Suprapubic skin (tissue), 4 donors: ENCODE measurements around the gene OR4D2. TPM values are rescaled to one million over a fixed set of nuclear protein-coding genes. Genes with fewer than 3 reads are reported as not detected.

Experiments
- DNase-seq, 2 donors: peaks; one replicate each; pipeline ENCODE4 v3.0.0-alpha.2; 2019; ENCODE audit warnings: low spot score in 2 of 2
- H3K27ac ChIP-seq: fragments of 200-600 bp; sonication (generic); one replicate; pipeline ENCODE4 v1.5.1; 2019
- H3K27me3 ChIP-seq: fragments of 200-600 bp; sonication (generic); one replicate; pipeline ENCODE4 v1.5.1; 2019
- H3K36me3 ChIP-seq: fragments of 200-600 bp; sonication (generic); one replicate; pipeline ENCODE4 v1.5.1; 2019
- H3K4me1 ChIP-seq: fragments of 200-600 bp; sonication (generic); one replicate; pipeline ENCODE4 v1.5.1; 2019
- H3K4me3 ChIP-seq: fragments of 200-600 bp; sonication (generic); one replicate; pipeline ENCODE4 v1.5.1; 2019; ENCODE audit warnings: mild to moderate bottlenecking
- H3K9me3 ChIP-seq: fragments of 200-600 bp; sonication (generic); one replicate; pipeline ENCODE4 v1.5.1; 2019
- CTCF ChIP-seq, 2 donors: fragments of 200-600 bp in 1 of 2; fragments of 450-650 bp in 1 of 2; sonication (generic) in 1 of 2; IDR thresholded peaks; one replicate each; pipeline ENCODE4 v1.5.1; 2016 to 2019; ENCODE audit warnings: antibody characterized with exemption in 2 of 2, mild to moderate bottlenecking in 1 of 2, moderate library complexity in 1 of 2
- EP300 ChIP-seq: sonication (generic); formaldehyde crosslinking; IDR thresholded peaks from one replicate; pipeline ENCODE4 v1.6.1; 2017; ENCODE audit warnings: antibody characterized with exemption
- POLR2A ChIP-seq, 2 donors: fragments of 450-650 bp; IDR thresholded peaks; one replicate each; pipeline ENCODE4 v1.6.1; 2017; ENCODE audit warnings: antibody characterized with exemption in 2 of 2, mild to moderate bottlenecking in 2 of 2, moderate library complexity in 2 of 2
- POLR2AphosphoS5 ChIP-seq, 3 donors: sonication (generic); formaldehyde crosslinking; IDR thresholded peaks; one replicate each; pipeline ENCODE4 v1.6.1; 2017; ENCODE audit warnings: antibody characterized with exemption in 3 of 3
- WGBS: methylation state at CpG from one replicate; pipeline ENCODE4 v1.1.5; 2018; 5-methylcytosine and 5-hydroxymethylcytosine counted together
- total RNA-seq, 4 donors: library from RNA; depleted of rRNA; stranded (reverse); fragments of >200 nt; gene quantifications; one replicate each; pipeline ENCODE4 v1.1.0, GENCODE V29; 2016

OR4D2 gene
- total RNA-seq, 4 donors from 2014 or later, result not detected

GRCh38 chr17:58189436-58190146 is 22.8 kb downstream of the OR4D2 start:
- Histone ChIP-seq H3K36me3 (no peaks in the 10 kb centered on the region), H3K9me3 (no peaks in the 10 kb centered on the region), H3K4me1 (peaks cover 10% of the 10 kb centered on the region), H3K4me3 (no peak overlapping the region), H3K27ac (no peak overlapping the region), H3K27me3 (peaks cover 13% of the 10 kb centered on the region)
- DNase-seq, result no peak
- TF ChIP-seq EP300 (no peak), CTCF (IDR thresholded peaks at IDR 0.05) (no peak), POLR2AphosphoS5 (IDR thresholded peaks at IDR 0.05) (no peak)
- 40% methylated on average over 11 of the region's 11 CpGs for WGBS

- Histone ChIP-seq H3K27ac (no peak overlapping the region), H3K9me3 (no peaks in the 10 kb centered on the region), H3K4me1 (peaks cover 10% of the 10 kb centered on the region), H3K36me3 (no peaks in the 10 kb centered on the region), H3K27me3 (peaks cover 13% of the 10 kb centered on the region), H3K4me3 (no peak overlapping the region)
- TF ChIP-seq POLR2A (IDR thresholded peaks at IDR 0.05) (no peak), EP300 (no peak), POLR2AphosphoS5 (IDR thresholded peaks at IDR 0.05) (no peak), CTCF (IDR thresholded peaks at IDR 0.05) (no peak)
- DNase-seq, result no peak
- 54% methylated on average over 14 of the region's 14 CpGs for WGBS
Observed at GRCh38 chr17:58191241-58191896, 24.6 kb downstream of the OR4D2 start.

GRCh38 chr17:58192612-58193011 is 25.8 kb downstream of the OR4D2 start, which contains the start of gene EPX:
Gene EPX, plus strand, starts transcription at chr17:58192726. Its CDS starts 121 bp downstream, at chr17:58192847.
- peaks cover 13% of the 10 kb centered on the region for H3K27me3 ChIP-seq
- no peak within 1 kb of the TSS for H3K4me3 ChIP-seq
- 54% methylated on average over 6 of the region's 6 CpGs for WGBS
- peaks cover 10% of the 10 kb centered on the region for H3K4me1 ChIP-seq
- no peak for TF ChIP-seq EP300
- TF ChIP-seq CTCF (IDR thresholded peaks at IDR 0.05), result no peak
- TF ChIP-seq POLR2AphosphoS5 (IDR thresholded peaks at IDR 0.05), result no peak
- TF ChIP-seq POLR2A (IDR thresholded peaks at IDR 0.05), result no peak
- H3K36me3 ChIP-seq, result no peaks in the 10 kb centered on the region
- DNase-seq, result no peak
- H3K27ac ChIP-seq, result no peak within 1 kb of the TSS
- no peaks in the 10 kb centered on the region for H3K9me3 ChIP-seq

GRCh38 chr17:58193641-58194255 is 27.0 kb downstream of the OR4D2 start:
- TF ChIP-seq CTCF (IDR thresholded peaks at IDR 0.05), result no peak
- no peak for TF ChIP-seq EP300
- TF ChIP-seq POLR2AphosphoS5 (IDR thresholded peaks at IDR 0.05), result no peak
- no peak for TF ChIP-seq POLR2A (IDR thresholded peaks at IDR 0.05)
- Histone ChIP-seq H3K9me3 (no peaks in the 10 kb centered on the region), H3K4me3 (no peak overlapping the region), H3K27me3 (peaks cover 21% of the 10 kb centered on the region), H3K27ac (no peak overlapping the region), H3K4me1 (peaks cover 10% of the 10 kb centered on the region), H3K36me3 (no peaks in the 10 kb centered on the region)
- 74% methylated on average over 6 of the region's 18 CpGs for WGBS
- no peak for DNase-seq

GRCh38 chr17:58195518-58196123 is 28.8 kb downstream of the OR4D2 start:
- Histone ChIP-seq H3K9me3 (no peaks in the 10 kb centered on the region), H3K27ac (no peak overlapping the region), H3K4me1 (no peaks in the 10 kb centered on the region), H3K36me3 (no peaks in the 10 kb centered on the region), H3K27me3 (peaks cover 29% of the 10 kb centered on the region), H3K4me3 (no peak overlapping the region)
- 69% methylated on average over 5 of the region's 5 CpGs for WGBS
- TF ChIP-seq CTCF (IDR thresholded peaks at IDR 0.05) (no peak), POLR2AphosphoS5 (IDR thresholded peaks at IDR 0.05) (no peak), EP300 (no peak), POLR2A (IDR thresholded peaks at IDR 0.05) (no peak)
- DNase-seq, result no peak
